HepG2 (cell line): Measurements from ENCODE around the gene CMTR2. TPM values are rescaled to one million over a fixed set of nuclear protein-coding genes. Genes with fewer than 3 reads are reported as not detected.

Experiments used
- ARNTL ChIP-seq: sonication (generic); formaldehyde crosslinking; IDR thresholded peaks from 2 replicates; pipeline ENCODE4 v1.4.0; 2020; ENCODE audit warnings: mild to moderate bottlenecking, missing genetic modification reagents
- GFI1 ChIP-seq: sonication (generic); formaldehyde crosslinking; IDR thresholded peaks from 2 replicates; pipeline ENCODE4 v1.5.0; 2020; ENCODE audit warnings: missing genetic modification reagents, mild to moderate bottlenecking, borderline replicate concordance
- KMT2A ChIP-seq: sonication (generic); formaldehyde crosslinking; IDR thresholded peaks from 2 replicates; pipeline ENCODE4 v1.4.0; 2020; ENCODE audit warnings: missing genetic modification reagents
- MIXL1 ChIP-seq: IDR thresholded peaks from 2 replicates; pipeline ENCODE4 v1.6.1; 2016
- MYNN ChIP-seq: sonication (generic); formaldehyde crosslinking; IDR thresholded peaks from 2 replicates; pipeline ENCODE4 v1.4.0; 2020; ENCODE audit warnings: mild to moderate bottlenecking, low read depth, missing genetic modification reagents
- NR1H2 ChIP-seq: sonication (generic); formaldehyde crosslinking; IDR thresholded peaks from 2 replicates; pipeline ENCODE4 v1.8.1; 2022; ENCODE audit warnings: low read depth, missing genetic modification reagents, borderline replicate concordance
- RXRA ChIP-seq: sonication (generic); formaldehyde crosslinking; IDR thresholded peaks from 2 replicates; pipeline ENCODE4 v1.5.1; 2020; ENCODE audit warnings: missing genetic modification reagents
- TMF1 ChIP-seq: sonication (generic); formaldehyde crosslinking; IDR thresholded peaks from 2 replicates; pipeline ENCODE4 v1.8.1; 2022; ENCODE audit warnings: low read depth, missing genetic modification reagents
- U2AF1 ChIP-seq: fragments of 200-400 bp; formaldehyde crosslinking; optimal IDR thresholded peaks from 2 replicates; pipeline ENCODE3; 2017; ENCODE audit warnings: mild to moderate bottlenecking, low read depth, low read length
- YY1 ChIP-seq: IDR thresholded peaks from 2 replicates; pipeline ENCODE4 v1.6.1; 2011; ENCODE audit warnings: low read length, low read depth, moderate library complexity, mild to moderate bottlenecking; ENCODE audit not compliant: insufficient read depth, insufficient replicate concordance
- ZBTB42 ChIP-seq: sonication (generic); formaldehyde crosslinking; IDR thresholded peaks from 2 replicates; pipeline ENCODE4 v1.5.0; 2020; ENCODE audit warnings: mild to moderate bottlenecking, missing genetic modification reagents
- ZFP36 ChIP-seq: fragments of 150-350 bp; IDR thresholded peaks from 2 replicates; pipeline ENCODE4 v1.6.1; 2018; ENCODE audit warnings: borderline replicate concordance, low read length, low read depth; ENCODE audit not compliant: partially characterized antibody
- ZNF234 ChIP-seq: sonication (generic); formaldehyde crosslinking; conservative IDR thresholded peaks from 2 replicates; pipeline ENCODE4 v1.5.1; 2020; ENCODE audit warnings: mild to moderate bottlenecking, missing genetic modification reagents
- ZNF34 ChIP-seq: sonication (generic); formaldehyde crosslinking; IDR thresholded peaks from 2 replicates; pipeline ENCODE4 v1.4.0; 2020; ENCODE audit warnings: mild to moderate bottlenecking, missing genetic modification reagents, borderline replicate concordance
- ZNF354B ChIP-seq: sonication (generic); formaldehyde crosslinking; IDR thresholded peaks from 2 replicates; pipeline ENCODE4 v1.8.0; 2022; ENCODE audit warnings: mild to moderate bottlenecking, missing genetic modification reagents
- ZNF44 ChIP-seq: sonication (generic); formaldehyde crosslinking; IDR thresholded peaks from 2 replicates; pipeline ENCODE4 v1.5.1; 2020; ENCODE audit warnings: mild to moderate bottlenecking, missing genetic modification reagents
- ZNF530 ChIP-seq: sonication (generic); formaldehyde crosslinking; IDR thresholded peaks from 2 replicates; pipeline ENCODE4 v1.5.0; 2020; ENCODE audit warnings: low read depth, mild to moderate bottlenecking, missing genetic modification reagents
- ZNF660 ChIP-seq: sonication (generic); formaldehyde crosslinking; IDR thresholded peaks from 2 replicates; pipeline ENCODE4 v1.5.1; 2020; ENCODE audit warnings: mild to moderate bottlenecking, low read depth, missing genetic modification reagents, borderline replicate concordance
- polyA plus RNA-seq, 8 experiments: library from polyadenylated mRNA; depleted of rRNA in 3 of 8; stranded (reverse) in 7 of 8; unstranded in 1 of 8; fragments of >200 nt; fragmentation: Illumina TruSeq in 4 of 8; extraction: Trizol in 4 of 8; gene quantifications; 2 replicates each; pipeline versions ENCODE4 v1.2.1 to v1.2.3, GENCODE V29; 2011 to 2016; ENCODE audit warnings: low read depth in 4 of 8, missing spikeins in 1 of 8, mixed read lengths in 1 of 8; ENCODE audit not compliant: insufficient read depth in 1 of 8
- total RNA-seq, 5 experiments: library from RNA; depleted of rRNA; stranded (reverse); fragments of >200 nt; fragmentation: Illumina TruSeq; extraction: Trizol; gene quantifications; 2 replicates each; pipeline ENCODE4 v1.2.3, GENCODE V29; 2016; ENCODE audit warnings: low read depth in 1 of 5
- TF ChIP-seq, protein P1 (sequence below): sonication (generic); formaldehyde crosslinking; IDR thresholded peaks from 2 replicates; pipeline ENCODE4 v1.9.0; 2021; ENCODE audit warnings: missing genetic modification reagents, borderline replicate concordance
- TF ChIP-seq, protein P2 (sequence below): IDR thresholded peaks from 2 replicates; pipeline ENCODE4 v1.6.1; 2016; ENCODE audit warnings: mild to moderate bottlenecking
- TF ChIP-seq, protein P3 (sequence below): sonication (generic); formaldehyde crosslinking; IDR thresholded peaks from 2 replicates; pipeline ENCODE4 v1.4.0; 2020; ENCODE audit warnings: missing genetic modification reagents
- TF ChIP-seq, protein P4 (sequence below): sonication (generic); formaldehyde crosslinking; IDR thresholded peaks from 2 replicates; pipeline ENCODE4 v1.4.0; 2020; ENCODE audit warnings: missing genetic modification reagents

The CMTR2 gene
- total and polyA plus RNA-seq, 2 of the 13 experiments (the other 11 are each of a cell fraction or from before 2014, with no cell fraction given) = 15.0 to 19.9 TPM

DNA sequence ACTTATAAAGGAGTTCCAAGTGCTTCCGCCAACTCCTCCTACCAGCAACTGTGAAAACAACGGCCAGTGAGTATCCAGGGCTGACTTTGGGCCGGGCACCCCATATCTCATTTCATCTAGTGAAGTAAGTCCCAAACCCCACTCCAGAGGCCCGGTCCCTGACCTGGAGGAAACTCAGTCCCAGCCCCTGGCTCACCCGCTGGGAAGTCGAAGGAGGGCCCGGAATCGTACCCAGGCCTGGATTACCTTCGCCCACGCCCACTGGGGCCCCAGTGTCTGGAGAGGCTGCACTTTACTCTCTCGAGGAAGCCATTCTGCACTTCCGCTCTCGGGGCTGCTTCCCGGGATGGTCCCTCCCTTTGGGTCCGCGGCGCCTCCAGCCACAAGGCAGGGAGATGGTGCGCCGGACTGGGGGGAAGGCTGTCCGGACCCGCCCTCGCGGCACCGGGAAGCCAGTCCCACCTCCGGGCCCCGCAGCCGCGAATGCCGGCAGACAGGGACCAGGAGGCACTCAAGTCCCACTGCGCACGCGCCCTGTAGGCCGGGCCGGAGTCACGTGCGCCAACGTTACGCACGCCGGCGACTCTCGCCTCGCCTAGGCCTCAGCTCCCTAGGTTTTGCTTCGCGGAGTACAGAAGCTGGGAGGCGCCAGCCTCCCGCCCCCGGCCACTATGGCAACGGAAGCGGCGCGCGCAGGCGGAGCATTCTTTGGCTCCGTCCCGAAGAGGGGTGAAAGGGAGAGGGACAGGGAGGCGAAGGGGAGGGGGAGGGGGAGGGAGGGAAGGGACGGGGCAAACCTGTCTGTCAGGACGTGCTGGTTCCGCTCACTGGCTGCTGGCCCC lies at the start of gene CMTR2 (continued):
- TF ChIP-seq NR1H2 (CRISPR knock-in tag) (peak; percentile 86), MIXL1 (peak; percentile 32; the same call in 1 of the 2 replicates), ZNF44 (CRISPR knock-in tag) (peak; percentile 95; the same call in 1 of the 2 replicates), YY1 (peak; percentile 75), RXRA (CRISPR knock-in tag) (peak; percentile 77; the same call in 1 of the 2 replicates), ZBTB42 (CRISPR knock-in tag) (peak; percentile 62; the same call in 1 of the 2 replicates), KMT2A (CRISPR knock-in tag) (peak; percentile 89), ZNF660 (no peak), TMF1 (CRISPR knock-in tag) (peak; percentile 94), ARNTL (CRISPR knock-in tag) (peak; percentile 95), ZNF354B (CRISPR knock-in tag) (peak; percentile 84; the same call in 1 of the 2 replicates), GFI1 (CRISPR knock-in tag) (peak; percentile 90), ZNF530 (peak; percentile 81; the same call in 1 of the 2 replicates), U2AF1 (peak; percentile 46), ZNF34 (CRISPR knock-in tag) (no peak; the same call in 1 of the 2 replicates), ZFP36 (no peak), ZNF234 (CRISPR knock-in tag) (0 out of 2 replicates have a peak, but pooled peaks have one; percentile 64), MYNN (CRISPR knock-in tag) (no peak; the same call in 1 of the 2 replicates)
- TF ChIP-seq, protein P1, sequence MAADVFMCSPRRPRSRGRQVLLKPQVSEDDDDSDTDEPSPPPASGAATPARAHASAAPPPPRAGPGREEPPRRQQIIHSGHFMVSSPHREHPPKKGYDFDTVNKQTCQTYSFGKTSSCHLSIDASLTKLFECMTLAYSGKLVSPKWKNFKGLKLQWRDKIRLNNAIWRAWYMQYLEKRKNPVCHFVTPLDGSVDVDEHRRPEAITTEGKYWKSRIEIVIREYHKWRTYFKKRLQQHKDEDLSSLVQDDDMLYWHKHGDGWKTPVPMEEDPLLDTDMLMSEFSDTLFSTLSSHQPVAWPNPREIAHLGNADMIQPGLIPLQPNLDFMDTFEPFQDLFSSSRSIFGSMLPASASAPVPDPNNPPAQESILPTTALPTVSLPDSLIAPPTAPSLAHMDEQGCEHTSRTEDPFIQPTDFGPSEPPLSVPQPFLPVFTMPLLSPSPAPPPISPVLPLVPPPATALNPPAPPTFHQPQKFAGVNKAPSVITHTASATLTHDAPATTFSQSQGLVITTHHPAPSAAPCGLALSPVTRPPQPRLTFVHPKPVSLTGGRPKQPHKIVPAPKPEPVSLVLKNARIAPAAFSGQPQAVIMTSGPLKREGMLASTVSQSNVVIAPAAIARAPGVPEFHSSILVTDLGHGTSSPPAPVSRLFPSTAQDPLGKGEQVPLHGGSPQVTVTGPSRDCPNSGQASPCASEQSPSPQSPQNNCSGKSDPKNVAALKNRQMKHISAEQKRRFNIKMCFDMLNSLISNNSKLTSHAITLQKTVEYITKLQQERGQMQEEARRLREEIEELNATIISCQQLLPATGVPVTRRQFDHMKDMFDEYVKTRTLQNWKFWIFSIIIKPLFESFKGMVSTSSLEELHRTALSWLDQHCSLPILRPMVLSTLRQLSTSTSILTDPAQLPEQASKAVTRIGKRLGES (CRISPR knock-in tag) = peak; percentile 80; the same call in 1 of the 2 replicates
- TF ChIP-seq, protein P2, sequence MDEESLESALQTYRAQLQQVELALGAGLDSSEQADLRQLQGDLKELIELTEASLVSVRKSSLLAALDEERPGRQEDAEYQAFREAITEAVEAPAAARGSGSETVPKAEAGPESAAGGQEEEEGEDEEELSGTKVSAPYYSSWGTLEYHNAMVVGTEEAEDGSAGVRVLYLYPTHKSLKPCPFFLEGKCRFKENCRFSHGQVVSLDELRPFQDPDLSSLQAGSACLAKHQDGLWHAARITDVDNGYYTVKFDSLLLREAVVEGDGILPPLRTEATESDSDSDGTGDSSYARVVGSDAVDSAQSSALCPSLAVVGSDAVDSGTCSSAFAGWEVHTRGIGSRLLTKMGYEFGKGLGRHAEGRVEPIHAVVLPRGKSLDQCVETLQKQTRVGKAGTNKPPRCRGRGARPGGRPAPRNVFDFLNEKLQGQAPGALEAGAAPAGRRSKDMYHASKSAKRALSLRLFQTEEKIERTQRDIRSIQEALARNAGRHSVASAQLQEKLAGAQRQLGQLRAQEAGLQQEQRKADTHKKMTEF (CRISPR knock-in tag) = peak; percentile 93
- TF ChIP-seq, protein P3, sequence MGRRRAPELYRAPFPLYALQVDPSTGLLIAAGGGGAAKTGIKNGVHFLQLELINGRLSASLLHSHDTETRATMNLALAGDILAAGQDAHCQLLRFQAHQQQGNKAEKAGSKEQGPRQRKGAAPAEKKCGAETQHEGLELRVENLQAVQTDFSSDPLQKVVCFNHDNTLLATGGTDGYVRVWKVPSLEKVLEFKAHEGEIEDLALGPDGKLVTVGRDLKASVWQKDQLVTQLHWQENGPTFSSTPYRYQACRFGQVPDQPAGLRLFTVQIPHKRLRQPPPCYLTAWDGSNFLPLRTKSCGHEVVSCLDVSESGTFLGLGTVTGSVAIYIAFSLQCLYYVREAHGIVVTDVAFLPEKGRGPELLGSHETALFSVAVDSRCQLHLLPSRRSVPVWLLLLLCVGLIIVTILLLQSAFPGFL (CRISPR knock-in tag) = peak; percentile 94; the same call in 1 of the 2 replicates
- TF ChIP-seq, protein P4, sequence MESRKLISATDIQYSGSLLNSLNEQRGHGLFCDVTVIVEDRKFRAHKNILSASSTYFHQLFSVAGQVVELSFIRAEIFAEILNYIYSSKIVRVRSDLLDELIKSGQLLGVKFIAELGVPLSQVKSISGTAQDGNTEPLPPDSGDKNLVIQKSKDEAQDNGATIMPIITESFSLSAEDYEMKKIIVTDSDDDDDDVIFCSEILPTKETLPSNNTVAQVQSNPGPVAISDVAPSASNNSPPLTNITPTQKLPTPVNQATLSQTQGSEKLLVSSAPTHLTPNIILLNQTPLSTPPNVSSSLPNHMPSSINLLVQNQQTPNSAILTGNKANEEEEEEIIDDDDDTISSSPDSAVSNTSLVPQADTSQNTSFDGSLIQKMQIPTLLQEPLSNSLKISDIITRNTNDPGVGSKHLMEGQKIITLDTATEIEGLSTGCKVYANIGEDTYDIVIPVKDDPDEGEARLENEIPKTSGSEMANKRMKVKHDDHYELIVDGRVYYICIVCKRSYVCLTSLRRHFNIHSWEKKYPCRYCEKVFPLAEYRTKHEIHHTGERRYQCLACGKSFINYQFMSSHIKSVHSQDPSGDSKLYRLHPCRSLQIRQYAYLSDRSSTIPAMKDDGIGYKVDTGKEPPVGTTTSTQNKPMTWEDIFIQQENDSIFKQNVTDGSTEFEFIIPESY (CRISPR knock-in tag) = 0 out of 2 replicates have a peak, but pooled peaks have one; percentile 45
